HL-60/S4 treated with phorbol 12-myristate 13-acetate at 8.2 ng/mL for 4 days and 3 days (cell line): Measurements from ENCODE around the gene FLCN.
"Not testable (repeated sequence)": the region's sequence is repeated elsewhere in the genome, so short reads cannot be mapped to it uniquely, and the experiment has no call there.

Experiments used
- in situ Hi-C: fragments of 300-500 bp; cut with MboI; formaldehyde crosslinking; loops from 2 replicates; pipeline ENCODE4 v1.15.0; 2022; ENCODE audit warnings: low sequenced_read_pairs

FLCN gene

GRCh38 chr17:17214646-17215436 is 22.1 kb downstream of the FLCN start:
- in situ Hi-C loops: no loop called here

DNA sequence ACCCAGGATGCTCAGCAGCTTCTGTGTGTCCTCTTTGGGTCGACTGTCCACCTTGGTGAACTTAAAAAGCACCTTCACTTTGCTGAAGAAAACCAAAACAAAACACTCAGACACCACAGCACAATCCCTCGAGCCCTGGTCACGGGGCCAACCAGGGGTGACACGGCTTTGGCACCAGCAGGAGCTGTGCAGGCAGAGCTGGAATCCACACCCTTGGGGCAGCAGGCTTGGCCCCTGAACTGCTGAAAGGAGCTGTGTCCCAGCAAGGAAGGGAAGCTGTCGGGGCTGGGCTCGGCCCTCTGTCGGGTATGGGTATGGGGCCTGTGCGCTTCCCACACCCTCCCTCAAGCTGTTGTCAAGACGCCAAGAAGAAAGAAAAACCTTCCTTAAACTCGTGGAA is 23.2 kb downstream of the FLCN start:
- in situ Hi-C loops: no loop called here

GRCh38 chr17:17207998-17208397 is 29.0 kb downstream of the FLCN start:
- in situ Hi-C loops: no loop called here

DNA sequence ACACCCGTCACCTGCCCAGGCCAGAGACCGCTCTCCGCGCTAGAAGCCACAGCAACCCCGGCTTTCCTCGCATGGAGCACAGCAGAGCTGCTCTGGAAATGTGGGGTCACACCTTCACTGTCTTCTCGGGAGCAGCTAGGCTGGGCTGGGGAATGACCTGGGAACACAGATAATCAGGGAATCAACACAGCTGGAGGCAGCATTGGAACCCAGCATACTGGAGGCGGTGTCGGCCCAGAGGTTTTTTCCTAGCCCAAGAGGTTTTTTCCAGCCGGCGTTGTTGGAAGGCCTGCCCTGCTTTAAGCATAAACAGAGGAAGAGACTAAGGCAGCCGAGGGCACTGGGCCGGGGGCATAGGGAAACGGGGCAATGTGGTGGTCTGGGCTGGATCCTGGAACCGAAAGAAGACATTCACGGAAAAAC is 30.0 kb downstream of the FLCN start:
- in situ Hi-C loops: no loop called here

GRCh38 chr17:17206124-17206912 is 30.6 kb downstream of the FLCN start, which contains the start of gene PLD6:
TSS of gene PLD6 (minus strand) at chr17:17206333. CDS start at chr17:17206286, 47 bp downstream.
- in situ Hi-C loops: no loop called here

GRCh38 chr17:17205368-17206123 is 31.4 kb downstream of the FLCN start:
- in situ Hi-C loops: no loop called here

DNA sequence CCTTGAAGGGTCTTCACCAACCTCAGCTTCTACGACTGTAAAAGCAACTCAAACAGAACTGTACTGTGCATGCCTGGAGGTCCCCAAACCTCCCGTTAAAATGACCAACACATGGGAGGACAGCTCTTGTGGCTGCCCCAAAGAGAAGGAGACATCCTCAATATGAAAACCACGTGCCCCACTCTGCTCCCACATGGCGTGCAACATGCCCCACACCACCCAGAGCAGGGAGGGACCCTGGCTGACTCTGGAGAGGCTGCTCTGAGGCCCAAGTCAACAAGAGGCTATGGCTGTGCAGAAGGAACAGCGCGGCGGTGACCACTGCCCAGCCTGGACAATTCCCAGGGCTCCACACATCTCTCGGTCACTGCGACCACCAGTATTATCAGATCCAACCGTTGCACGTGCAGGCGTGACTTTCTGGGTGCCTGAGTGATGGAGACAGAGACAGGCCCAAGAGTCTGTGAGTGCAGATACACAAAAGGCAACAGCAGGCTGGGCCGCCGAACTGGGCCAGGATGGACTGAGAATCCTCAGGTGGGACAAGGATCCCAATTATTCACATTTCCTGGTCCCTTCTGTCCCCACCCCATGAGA is 32.2 kb downstream of the FLCN start:
- in situ Hi-C loops: no loop called here

- in situ Hi-C loops: no loop called here
Measured at GRCh38 chr17:17204041-17204591, 32.9 kb downstream of the FLCN start.

GRCh38 chr17:17203173-17203730 is 33.7 kb downstream of the FLCN start:
- in situ Hi-C loops: no loop called here

- in situ Hi-C loops: no loop called here
Measured at GRCh38 chr17:17201907-17202306, 35.1 kb downstream of the FLCN start.

DNA sequence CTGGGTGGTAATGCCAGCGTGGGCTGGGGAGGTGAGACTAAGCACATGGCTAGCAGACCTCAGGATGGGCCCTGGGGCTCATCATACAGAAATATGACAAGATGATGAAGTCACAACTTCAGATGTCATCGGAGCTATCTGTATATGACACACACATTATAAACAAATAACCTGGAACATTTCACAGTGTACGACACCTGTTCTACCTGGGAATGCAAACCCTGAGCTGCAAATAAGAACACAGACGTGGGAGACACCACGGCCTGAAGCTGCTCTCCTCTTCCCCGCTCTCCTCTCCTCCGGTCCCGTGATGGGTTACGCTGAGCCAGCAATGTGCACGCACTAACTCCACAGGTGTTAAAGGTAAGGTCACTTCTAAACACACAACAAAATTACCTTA is 35.7 kb downstream of the FLCN start:
- in situ Hi-C loops: no loop called here

DNA sequence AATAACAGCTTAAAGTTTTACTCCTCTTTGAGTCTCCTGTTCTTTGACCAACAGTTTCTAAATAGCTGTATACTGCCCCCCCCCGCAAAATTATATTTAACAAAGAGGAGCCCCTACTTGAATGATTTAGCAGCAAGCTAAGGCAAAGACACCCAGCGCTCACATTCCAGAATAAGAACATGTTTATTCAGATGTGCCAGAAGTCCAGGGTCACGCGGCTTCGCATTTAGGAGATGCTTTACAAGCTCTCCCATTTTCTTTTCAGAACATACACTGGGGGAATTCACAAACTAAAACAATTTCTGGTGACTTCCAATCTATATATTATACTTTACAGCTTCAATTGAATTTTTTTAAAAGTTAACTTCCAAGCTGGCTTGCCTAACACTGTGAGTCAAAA is 36.1 kb downstream of the FLCN start:
- in situ Hi-C loops: no loop called here

DNA sequence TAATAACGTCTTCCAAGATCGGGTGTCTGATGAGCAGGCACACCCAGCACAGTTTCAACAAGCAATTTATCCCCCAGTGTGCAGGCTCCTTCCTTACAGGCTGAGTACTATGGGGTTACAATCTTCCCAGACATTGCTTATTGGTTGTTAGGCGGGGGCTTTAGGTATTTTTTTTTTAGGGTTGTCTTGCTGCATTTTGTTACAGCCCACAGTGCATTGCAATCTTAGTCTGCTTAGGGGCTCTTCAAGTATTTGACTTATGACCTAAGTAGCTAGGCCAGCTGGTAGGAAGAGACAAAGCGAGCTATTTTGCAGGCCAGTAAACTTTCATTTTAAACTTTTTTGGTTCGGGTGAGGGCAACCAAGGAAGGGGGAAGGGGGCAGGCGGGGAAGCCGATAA is 36.7 kb downstream of the FLCN start:
- in situ Hi-C loops: no loop called here

DNA sequence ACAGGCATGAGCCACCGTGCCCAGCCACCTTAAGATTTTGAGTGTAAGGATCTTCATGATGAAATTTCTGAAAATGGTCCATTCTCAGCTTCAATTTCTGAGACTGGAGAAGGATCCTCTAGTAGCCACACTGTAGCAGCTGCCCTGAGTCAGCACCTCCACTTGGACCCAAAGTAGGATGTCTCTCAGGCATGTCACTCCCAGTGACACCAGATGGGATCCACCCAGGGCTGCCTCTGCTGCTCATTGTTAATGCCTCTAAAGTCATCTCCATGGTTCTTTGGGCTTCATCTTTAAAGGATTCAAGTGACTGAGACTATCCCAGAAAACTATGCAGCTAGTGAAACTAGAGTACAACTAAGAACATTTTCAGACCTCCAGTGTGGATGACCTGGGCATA is 38.7 kb downstream of the FLCN start:
- in situ Hi-C loops: no loop called here

DNA sequence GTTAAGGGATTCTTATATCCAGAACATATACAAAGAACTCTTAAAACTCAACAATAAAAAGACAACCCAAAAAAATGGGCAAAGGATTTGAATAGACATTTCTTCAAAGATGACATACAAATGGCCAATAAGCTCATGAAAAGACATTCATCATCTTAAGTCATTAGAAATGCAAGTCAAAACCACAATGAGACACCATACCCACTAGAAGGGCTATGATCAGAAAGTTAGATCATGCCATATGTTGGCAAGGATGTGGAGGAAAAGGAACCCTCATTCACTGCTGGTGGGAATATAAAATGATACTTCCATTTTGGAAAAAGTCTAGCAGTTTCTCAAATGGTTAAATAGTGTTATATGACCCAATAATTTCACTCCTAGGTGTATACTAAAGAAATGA is 40.2 kb downstream of the FLCN start:
- in situ Hi-C loops: no loop called here

DNA sequence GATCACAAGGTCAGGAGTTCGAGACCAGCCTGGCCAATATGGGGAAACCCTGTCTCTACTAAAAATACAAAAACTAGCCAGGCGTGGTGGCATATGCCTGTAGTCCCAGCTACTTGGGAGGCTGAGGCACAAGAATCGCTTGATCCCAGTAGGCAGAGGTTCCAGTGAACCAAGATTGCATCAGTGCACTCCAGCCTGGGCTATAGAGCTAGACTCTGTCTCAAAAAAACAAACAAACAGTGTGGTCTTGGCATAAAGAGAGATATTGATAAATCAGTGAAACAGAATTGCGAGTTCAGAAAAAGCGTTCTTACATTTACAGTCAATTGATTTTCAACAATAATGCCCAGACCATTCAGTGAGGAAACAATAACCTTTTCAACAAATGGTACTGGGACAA is 41.5 kb downstream of the FLCN start:
- in situ Hi-C loops: not testable (repeated sequence)

DNA sequence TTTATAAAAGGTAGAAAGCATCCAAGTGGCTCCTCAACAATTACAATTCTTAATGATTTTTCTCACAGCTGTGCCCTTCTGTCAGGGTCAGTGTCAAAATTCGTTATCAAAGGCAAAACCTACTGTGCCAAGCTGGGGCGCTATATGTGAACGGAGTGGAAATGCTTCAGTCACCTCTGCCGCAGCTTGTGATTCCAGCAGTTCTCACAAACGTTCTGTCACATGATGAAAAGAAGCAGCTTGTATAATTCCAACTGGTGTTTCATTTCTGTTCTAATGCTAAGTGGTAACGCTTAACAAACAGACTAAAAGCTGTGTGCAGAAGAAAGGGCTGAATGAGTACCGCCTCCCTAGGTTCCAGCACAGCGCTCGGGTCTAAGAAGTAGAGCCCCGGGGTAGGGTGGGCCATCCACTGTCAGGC is 45.0 kb downstream of the FLCN start:
- in situ Hi-C loops: no loop called here

GRCh38 chr17:17191346-17191792 is 45.6 kb downstream of the FLCN start:
- in situ Hi-C loops: no loop called here

- in situ Hi-C loops: no loop called here
Measured at GRCh38 chr17:17190188-17190587, 46.8 kb downstream of the FLCN start.

DNA sequence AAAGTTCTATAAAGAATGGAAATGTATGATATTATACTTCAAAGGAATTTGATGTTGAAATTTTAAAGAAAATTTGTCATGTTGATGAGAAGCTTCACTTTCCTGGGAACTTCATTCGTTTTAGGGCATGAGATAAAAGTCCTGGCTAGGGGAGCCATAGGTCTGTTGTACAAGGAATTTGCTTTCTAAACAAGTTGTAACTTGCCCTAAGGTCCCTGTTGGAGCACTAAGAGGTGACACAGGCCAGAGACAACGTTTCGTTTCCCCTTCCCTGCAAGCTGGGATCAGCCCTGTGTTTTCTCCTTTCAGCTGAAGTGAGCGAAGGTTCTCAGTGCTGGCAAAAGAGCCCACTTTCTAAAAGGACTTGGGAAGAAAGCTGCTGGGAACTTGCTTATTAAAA is 47.4 kb downstream of the FLCN start:
- in situ Hi-C loops: no loop called here
